DOHH2 (cell line): ENCODE measurements around the gene BCAP29.

ENCODE experiments used
- H3F3A ChIP-seq: fragments of 200-600 bp; sonication (generic), shearing (Covaris generic); 2 replicates; pipeline ENCODE4 v1.6.0; 2016; ENCODE audit warnings: antibody characterized with exemption, mild to moderate bottlenecking; ENCODE audit not compliant: control insufficient read depth, insufficient read depth
- H3K27ac ChIP-seq: fragments of 200-600 bp; sonication (generic); 2 replicates; pipeline ENCODE4 v1.5.1; 2014; ENCODE audit warnings: low read depth, mild to moderate bottlenecking, low read length, moderate library complexity
- H3K27me3 ChIP-seq: fragments of 200-600 bp; sonication (generic); 2 replicates; pipeline ENCODE4 v1.6.1; 2014; ENCODE audit warnings: mild to moderate bottlenecking, low read length, mixed read lengths; ENCODE audit not compliant: control insufficient read depth
- H3K36me3 ChIP-seq: fragments of 200-600 bp; sonication (generic); 2 replicates; pipeline ENCODE4 v1.6.1; 2014; ENCODE audit warnings: mild to moderate bottlenecking, low read length, moderate library complexity, mixed read lengths; ENCODE audit not compliant: control insufficient read depth
- H3K4me1 ChIP-seq: fragments of 200-600 bp; sonication (generic); 2 replicates; pipeline ENCODE4 v1.6.1; 2014; ENCODE audit warnings: mild to moderate bottlenecking, low read length, mixed read lengths; ENCODE audit not compliant: control insufficient read depth
- H3K4me2 ChIP-seq: fragments of 200-600 bp; sonication (generic); 2 replicates; pipeline ENCODE4 v1.6.0; 2014; ENCODE audit warnings: mild to moderate bottlenecking, low read length, moderate library complexity
- H3K4me3 ChIP-seq: fragments of 200-600 bp; sonication (generic); 2 replicates; pipeline ENCODE4 v1.5.1; 2014; ENCODE audit warnings: mild to moderate bottlenecking, low read length, mixed read lengths
- H3K79me2 ChIP-seq: fragments of 200-600 bp; sonication (generic); 2 replicates; pipeline ENCODE4 v1.6.1; 2014; ENCODE audit warnings: mild to moderate bottlenecking, low read length, mixed read lengths; ENCODE audit not compliant: control insufficient read depth
- H3K9me2 ChIP-seq: fragments of 200-600 bp; sonication (generic); replicated peaks from 2 replicates; pipeline ENCODE4 v1.6.1; 2014; ENCODE audit warnings: mild to moderate bottlenecking, low read length, mixed read lengths; ENCODE audit not compliant: control insufficient read depth
- H3K9me3 ChIP-seq: fragments of 200-600 bp; sonication (generic); 2 replicates; pipeline ENCODE4 v1.6.1; 2014; ENCODE audit warnings: antibody characterized with exemption, low read length, mixed read lengths; ENCODE audit not compliant: control insufficient read depth, insufficient read depth
- H4K20me1 ChIP-seq: fragments of 200-600 bp; sonication (generic); 2 replicates; pipeline ENCODE4 v1.6.0; 2014; ENCODE audit warnings: low read depth, mild to moderate bottlenecking, antibody characterized with exemption, low read length, moderate library complexity; ENCODE audit not compliant: control insufficient read depth, insufficient read depth
- EZH2phosphoT487 ChIP-seq: fragments of 200-600 bp; sonication (generic); IDR thresholded peaks from 2 replicates; pipeline ENCODE4 v1.6.1; 2017; ENCODE audit warnings: borderline replicate concordance, mild to moderate bottlenecking, antibody characterized with exemption, low read length, moderate library complexity, mixed read lengths
- TF ChIP-seq, protein P1 (sequence below): fragments of 200-600 bp; sonication (generic); IDR thresholded peaks from one replicate; pipeline ENCODE4 v1.5.1; 2014; ENCODE audit warnings: antibody characterized with exemption, mild to moderate bottlenecking, low read depth, low read length; ENCODE audit not compliant: poor library complexity, severe bottlenecking

Gene BCAP29

DNA sequence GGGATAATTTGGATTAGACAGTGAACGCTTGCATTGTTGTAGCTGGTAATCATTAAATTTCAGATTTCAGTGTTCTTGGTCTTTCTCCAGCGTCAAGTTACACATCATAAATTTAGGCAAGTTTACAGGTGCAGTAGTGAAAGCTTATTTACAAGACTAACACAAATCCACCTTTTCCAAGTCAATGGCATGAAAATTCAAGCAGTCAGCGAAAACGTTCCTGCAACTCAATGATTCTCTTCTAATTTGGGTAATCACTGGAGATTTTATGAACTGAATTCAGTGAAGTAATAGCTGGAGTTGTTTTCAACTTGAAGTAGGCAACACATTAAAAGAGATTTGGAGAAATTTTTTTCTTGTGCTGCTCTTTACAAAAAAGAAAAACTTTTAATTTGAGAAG is 17.9 kb downstream of the BCAP29 start:
- Histone ChIP-seq H3K27ac (no peak overlapping the region), H3K79me2 (no peaks in the 10 kb centered on the region), H3F3A (0 out of 2 replicates have a peak, but pooled peaks cover 3% of the 10 kb centered on the region), H3K9me3 (no peaks in the 10 kb centered on the region), H3K4me2 (no peak overlapping the region), H3K4me3 (no peak overlapping the region), H4K20me1 (no peaks in the 10 kb centered on the region), H3K9me2 (no peaks in the 10 kb centered on the region), H3K27me3 (no peaks in the 10 kb centered on the region), H3K4me1 (no peaks in the 10 kb centered on the region), H3K36me3 (peaks cover 43% of the 10 kb centered on the region)
- TF ChIP-seq, protein P1, sequence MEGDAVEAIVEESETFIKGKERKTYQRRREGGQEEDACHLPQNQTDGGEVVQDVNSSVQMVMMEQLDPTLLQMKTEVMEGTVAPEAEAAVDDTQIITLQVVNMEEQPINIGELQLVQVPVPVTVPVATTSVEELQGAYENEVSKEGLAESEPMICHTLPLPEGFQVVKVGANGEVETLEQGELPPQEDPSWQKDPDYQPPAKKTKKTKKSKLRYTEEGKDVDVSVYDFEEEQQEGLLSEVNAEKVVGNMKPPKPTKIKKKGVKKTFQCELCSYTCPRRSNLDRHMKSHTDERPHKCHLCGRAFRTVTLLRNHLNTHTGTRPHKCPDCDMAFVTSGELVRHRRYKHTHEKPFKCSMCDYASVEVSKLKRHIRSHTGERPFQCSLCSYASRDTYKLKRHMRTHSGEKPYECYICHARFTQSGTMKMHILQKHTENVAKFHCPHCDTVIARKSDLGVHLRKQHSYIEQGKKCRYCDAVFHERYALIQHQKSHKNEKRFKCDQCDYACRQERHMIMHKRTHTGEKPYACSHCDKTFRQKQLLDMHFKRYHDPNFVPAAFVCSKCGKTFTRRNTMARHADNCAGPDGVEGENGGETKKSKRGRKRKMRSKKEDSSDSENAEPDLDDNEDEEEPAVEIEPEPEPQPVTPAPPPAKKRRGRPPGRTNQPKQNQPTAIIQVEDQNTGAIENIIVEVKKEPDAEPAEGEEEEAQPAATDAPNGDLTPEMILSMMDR, result no peak
- no peak for TF ChIP-seq EZH2phosphoT487

DNA sequence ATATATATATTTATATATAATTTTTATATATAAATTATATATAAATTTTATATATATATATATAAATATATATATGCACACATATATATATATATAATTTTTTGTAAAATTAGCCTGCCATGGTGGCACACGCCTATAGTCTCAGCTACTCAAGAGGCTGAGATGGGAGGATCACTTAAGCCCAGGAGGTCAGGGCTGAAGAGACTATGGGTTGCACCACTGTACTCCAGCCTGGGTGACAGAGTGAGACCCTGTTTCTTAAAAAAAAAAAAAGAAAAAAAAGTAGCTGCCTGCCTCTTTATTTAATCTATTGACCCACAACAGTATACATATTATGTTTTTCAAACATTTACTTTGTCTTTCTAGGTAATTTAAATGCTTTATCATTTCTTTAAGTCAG is 19.2 kb downstream of the BCAP29 start:
- no peak overlapping the region for H3K4me3 ChIP-seq
- no peaks in the 10 kb centered on the region for H3K27me3 ChIP-seq
- H4K20me1 ChIP-seq, result no peaks in the 10 kb centered on the region
- H3K79me2 ChIP-seq, result no peaks in the 10 kb centered on the region
- 0 out of 2 replicates have a peak, but pooled peaks cover 3% of the 10 kb centered on the region for H3F3A ChIP-seq
- peaks cover 37% of the 10 kb centered on the region for H3K36me3 ChIP-seq
- no peak overlapping the region for H3K27ac ChIP-seq
- H3K9me2 ChIP-seq, result no peaks in the 10 kb centered on the region
- H3K4me2 ChIP-seq, result no peak overlapping the region
- H3K4me1 ChIP-seq, result no peaks in the 10 kb centered on the region
- TF ChIP-seq, protein P1, result no peak
- TF ChIP-seq EZH2phosphoT487, result no peak
- no peaks in the 10 kb centered on the region for H3K9me3 ChIP-seq

DNA sequence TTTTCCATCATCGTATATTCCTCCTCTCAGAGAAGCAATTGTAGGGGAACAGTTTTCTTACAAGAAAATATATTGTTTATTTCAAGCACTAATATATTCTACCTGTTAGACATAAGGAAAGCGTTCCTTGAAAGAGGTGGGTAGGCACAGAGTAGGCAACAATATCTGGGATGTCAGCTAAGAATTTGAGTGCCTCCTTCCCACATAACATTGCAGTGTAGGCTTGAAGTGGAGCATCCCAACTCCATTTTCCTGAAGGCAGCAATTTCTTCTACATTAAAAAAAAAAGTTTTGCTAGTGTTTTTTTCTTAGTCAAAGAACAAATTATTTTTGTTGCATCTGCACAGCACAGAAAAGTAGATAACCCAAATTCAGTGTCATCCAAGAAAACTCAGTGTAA is 20.8 kb downstream of the BCAP29 start:
- Histone ChIP-seq H3K4me1 (no peaks in the 10 kb centered on the region), H3K9me3 (no peaks in the 10 kb centered on the region), H3K27me3 (no peaks in the 10 kb centered on the region), H3K4me2 (no peak overlapping the region), H3K27ac (no peak overlapping the region), H3K9me2 (no peaks in the 10 kb centered on the region), H4K20me1 (no peaks in the 10 kb centered on the region), H3K4me3 (no peak overlapping the region), H3F3A (0 out of 2 replicates have a peak, but pooled peaks cover 3% of the 10 kb centered on the region), H3K79me2 (no peaks in the 10 kb centered on the region), H3K36me3 (peaks cover 27% of the 10 kb centered on the region)
- no peak for TF ChIP-seq EZH2phosphoT487

DNA sequence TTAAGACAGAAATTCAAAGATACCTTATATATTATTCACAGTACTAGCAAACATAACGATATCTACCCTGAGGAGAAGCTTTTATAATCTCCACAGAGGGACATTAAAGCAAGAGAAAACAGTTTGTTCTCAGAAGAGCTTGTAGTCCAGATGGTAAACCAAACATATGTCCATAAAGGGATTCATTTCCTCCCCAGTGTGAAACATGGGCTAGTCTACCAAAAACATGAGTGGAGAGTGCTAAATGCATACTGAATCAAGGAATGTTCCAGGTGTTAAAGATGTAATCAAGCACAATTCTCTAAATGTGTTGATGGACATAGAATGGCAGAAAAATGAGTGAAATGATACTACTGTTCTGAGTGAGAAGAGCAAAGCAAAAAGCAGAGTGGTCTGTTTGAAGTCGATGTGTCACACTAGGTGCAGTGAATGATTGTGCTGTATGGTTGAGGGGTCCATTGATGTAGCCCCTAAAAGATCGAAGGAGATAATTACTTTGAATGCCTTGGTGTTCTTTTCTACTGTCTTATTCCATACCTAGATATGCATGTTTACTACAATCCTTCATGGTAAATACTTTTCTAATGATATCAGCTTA is 25.3 kb downstream of the BCAP29 start:
- no peak overlapping the region for H3K4me2 ChIP-seq
- H3K4me1 ChIP-seq, result no peaks in the 10 kb centered on the region
- no peaks in the 10 kb centered on the region for H3K27me3 ChIP-seq
- peaks cover 18% of the 10 kb centered on the region for H3K36me3 ChIP-seq
- H3K9me2 ChIP-seq, result no peaks in the 10 kb centered on the region
- no peaks in the 10 kb centered on the region for H3F3A ChIP-seq
- no peaks in the 10 kb centered on the region for H3K9me3 ChIP-seq
- TF ChIP-seq, protein P1, result no peak
- no peak for TF ChIP-seq EZH2phosphoT487
- H3K79me2 ChIP-seq, result no peaks in the 10 kb centered on the region
- no peak overlapping the region for H3K27ac ChIP-seq
- H4K20me1 ChIP-seq, result no peaks in the 10 kb centered on the region
- H3K4me3 ChIP-seq, result no peak overlapping the region
